ENCODE measurements around the gene CCDC88C.

DNA sequence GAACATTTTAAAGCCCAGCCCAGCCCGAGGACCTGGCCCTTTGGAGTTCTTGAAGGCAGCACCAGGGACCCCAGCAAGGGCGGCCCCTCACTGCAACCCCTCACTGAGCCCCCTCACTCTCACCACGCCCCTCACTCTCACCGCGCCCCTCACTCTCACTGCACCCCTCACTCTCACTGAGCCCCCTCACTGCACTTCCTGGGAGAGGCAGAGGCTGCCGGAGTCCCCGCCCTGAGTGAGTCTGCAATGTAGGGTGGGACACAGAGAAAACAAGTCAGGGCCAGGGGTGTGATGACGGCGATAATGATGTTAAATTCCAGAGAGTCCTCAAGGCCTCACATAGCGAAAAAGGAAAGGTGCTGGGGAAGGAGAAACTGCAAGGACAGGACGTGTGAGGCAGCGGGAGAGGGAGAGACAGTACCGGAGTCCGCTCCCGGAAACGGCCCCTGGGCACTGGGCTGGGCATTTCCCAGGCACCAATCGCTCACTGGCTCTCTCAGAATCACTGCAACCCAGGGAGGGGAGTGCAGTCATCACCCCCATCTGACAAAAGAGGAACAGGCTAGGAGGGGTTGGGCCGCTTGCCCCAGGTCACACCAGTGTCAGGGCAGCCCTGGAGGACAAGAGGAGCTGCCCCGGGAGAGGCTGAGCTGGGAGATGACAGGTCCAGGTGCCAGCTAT is 24.9 kb downstream of the CCDC88C start:
- TF ChIP-seq, protein P1, sequence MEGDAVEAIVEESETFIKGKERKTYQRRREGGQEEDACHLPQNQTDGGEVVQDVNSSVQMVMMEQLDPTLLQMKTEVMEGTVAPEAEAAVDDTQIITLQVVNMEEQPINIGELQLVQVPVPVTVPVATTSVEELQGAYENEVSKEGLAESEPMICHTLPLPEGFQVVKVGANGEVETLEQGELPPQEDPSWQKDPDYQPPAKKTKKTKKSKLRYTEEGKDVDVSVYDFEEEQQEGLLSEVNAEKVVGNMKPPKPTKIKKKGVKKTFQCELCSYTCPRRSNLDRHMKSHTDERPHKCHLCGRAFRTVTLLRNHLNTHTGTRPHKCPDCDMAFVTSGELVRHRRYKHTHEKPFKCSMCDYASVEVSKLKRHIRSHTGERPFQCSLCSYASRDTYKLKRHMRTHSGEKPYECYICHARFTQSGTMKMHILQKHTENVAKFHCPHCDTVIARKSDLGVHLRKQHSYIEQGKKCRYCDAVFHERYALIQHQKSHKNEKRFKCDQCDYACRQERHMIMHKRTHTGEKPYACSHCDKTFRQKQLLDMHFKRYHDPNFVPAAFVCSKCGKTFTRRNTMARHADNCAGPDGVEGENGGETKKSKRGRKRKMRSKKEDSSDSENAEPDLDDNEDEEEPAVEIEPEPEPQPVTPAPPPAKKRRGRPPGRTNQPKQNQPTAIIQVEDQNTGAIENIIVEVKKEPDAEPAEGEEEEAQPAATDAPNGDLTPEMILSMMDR (conservative IDR thresholded peaks at IDR 0.05; ENCODE audit: low read length): no peak
- no peak for TF ChIP-seq EZH2phosphoT487 (IDR thresholded peaks at IDR 0.05; ENCODE audit: borderline replicate concordance, low read depth, low read length)

Data from OCI-LY7 (cell line).